22Rv1 (cell line): ENCODE results near the gene RXFP1.

Experiments used
- H3K27ac ChIP-seq: fragments of 450-650 bp; 2 replicates; pipeline ENCODE4 v1.5.1; 2017
- CTCF ChIP-seq: fragments of 450-650 bp; IDR thresholded peaks from 2 replicates; pipeline ENCODE4 v1.5.1; 2017; ENCODE audit warnings: mild to moderate bottlenecking
- ZFX ChIP-seq: fragments of 450-650 bp; IDR thresholded peaks from 2 replicates; pipeline ENCODE4 v1.6.1; 2017; ENCODE audit warnings: antibody characterized with exemption, borderline replicate concordance

RXFP1 gene

GRCh38 chr4:158670975-158671664, 149.4 kb downstream of the RXFP1 start:
- H3K27ac ChIP-seq = peak overlapping the region; percentile 90
- no peak for TF ChIP-seq CTCF
- no peak for TF ChIP-seq ZFX

GRCh38 chr4:158671665-158671914, 149.9 kb downstream of the RXFP1 start, which contains the start of gene C4orf46:
TSS of gene C4orf46 (minus strand) at chr4:158671887. CDS start at chr4:158671801, 86 bp downstream.
- TF ChIP-seq CTCF (no peak), ZFX (no peak)
- peak within 1 kb of the TSS; percentile 90 for H3K27ac ChIP-seq

DNA sequence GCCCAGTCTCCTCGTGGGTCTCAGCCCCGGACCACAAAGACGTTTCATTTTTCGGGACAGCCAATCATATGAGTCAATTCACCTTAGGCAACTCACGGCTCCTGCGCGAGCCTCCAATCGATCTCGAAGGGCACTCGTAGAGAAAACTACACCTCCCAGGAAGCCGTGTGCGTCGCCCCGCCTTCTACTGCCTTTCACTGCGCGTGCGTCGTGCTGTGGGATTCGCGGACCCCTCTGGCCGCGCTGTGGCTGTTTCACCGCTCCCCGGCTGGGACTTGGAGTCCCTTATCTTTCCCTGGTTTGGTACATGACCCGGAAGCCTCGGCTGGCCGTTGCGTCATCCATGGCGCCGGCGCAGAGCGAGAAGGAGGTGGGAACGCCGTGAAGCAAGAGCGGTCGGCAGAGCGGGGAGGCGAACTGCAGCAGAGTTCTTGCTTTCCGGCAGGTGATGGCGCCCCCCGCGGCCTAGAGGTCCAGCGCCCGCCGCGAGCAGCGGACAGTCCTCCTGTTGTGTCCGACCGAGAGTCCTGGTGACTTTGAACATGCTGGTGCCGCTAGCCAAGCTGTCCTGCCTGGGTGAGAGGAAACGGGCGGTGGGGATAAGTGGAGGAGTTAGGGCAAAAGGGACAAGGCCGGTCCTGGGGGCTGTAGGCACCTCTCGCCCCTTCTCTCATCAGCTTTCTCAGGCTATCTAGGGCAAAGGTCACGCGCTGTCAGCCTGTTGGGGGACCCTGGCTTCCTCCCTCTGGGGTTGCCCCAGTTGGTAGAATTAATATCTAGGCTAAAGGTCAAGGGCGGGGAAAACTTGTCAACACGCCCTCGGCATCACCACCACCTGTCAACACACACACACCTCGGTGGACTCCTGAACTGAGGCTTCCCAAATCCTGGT, 150.5 kb downstream of the RXFP1 start, which contains the start of gene ETFDH:
Gene ETFDH (plus strand): TSS at position 382 of the 892 bp plus-strand sequence. CDS start 161 bp downstream, at position 543.
- TF ChIP-seq CTCF = peak; percentile 86
- TF ChIP-seq ZFX = no peak
- H3K27ac ChIP-seq = peak within 1 kb of the TSS; percentile 90

DNA sequence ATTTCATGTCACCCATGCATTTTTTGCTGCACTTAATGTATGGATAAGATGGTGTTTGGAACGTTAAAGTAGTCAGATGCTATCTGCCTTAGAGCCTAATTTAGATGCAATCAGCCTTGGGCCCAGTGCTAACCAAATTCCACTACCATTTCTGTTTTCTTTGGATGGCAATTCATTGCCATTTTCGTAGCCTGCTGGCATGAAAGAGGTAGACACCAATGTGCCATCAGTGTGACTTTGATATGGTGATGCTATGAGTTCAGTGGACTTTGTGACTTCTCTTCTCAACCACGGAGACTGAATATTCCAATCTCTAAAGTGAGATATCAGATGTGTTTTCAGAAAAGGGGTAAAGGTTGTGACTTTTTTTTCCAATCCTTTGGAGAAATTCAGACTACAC, 152.0 kb downstream of the RXFP1 start:
- TF ChIP-seq CTCF (no peak), ZFX (no peak)
- peak overlapping the region; percentile 90; the same call in 1 of the 2 replicates for H3K27ac ChIP-seq

- TF ChIP-seq CTCF = no peak
- no peak for TF ChIP-seq ZFX
- no peak overlapping the region for H3K27ac ChIP-seq
These were observed 154.4 kb downstream of the RXFP1 start for GRCh38 chr4:158676076-158676475.

DNA sequence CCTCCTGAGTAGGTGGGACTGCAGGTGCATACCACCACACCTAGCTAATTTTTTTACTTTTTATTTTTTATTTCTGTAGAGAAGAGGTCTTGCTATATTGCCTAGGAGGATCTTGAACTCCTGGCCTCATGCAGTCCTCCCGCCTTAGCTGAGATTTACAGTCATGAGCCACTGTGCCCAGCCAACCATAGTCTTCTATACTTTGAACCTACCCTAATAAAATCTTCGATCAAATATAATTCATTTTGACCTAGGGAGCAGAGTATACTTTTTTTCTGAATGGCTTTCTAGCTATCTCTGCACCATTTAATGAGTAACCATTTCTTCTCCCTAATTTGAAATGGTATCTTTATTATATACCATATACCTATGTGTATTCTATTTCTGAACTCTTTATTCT, 157.1 kb downstream of the RXFP1 start:
- TF ChIP-seq CTCF = no peak
- TF ChIP-seq ZFX = no peak
- no peak overlapping the region for H3K27ac ChIP-seq

- no peak overlapping the region for H3K27ac ChIP-seq
- TF ChIP-seq CTCF (no peak), ZFX (no peak)
These were observed 159.9 kb downstream of the RXFP1 start for GRCh38 chr4:158681629-158682028.
